ENCODE results near the gene KRT76.

DNA sequence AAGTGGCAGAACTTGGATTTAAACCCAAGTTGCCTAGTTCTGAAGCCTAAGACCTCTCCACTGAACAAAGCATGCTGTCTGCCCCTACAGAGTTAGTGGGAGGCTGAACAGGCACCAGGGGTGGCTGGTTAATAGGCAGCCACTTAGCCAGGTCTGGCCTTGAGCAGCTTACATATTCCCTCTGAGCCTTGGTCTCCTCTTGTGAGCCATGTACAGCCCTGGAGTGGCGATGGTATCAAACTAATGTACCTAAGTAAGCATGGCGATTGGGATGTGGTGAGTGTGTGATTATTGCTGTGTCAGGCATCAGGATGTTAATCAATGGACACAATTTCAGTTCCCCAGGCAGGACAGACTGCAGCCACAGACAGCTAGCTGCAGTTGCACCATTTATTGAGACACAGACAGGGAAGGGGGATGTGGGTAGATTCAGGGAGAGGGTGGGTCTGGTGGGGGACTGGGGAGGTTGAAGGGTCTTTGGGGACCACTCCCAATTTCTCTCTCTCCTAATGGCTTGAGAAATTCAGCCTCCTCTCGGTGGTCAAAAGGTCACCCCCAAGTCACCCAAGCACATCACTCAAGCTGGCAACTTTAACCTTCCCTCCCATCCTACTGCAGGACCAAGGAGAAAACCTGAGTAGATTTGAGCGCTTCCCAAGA lies 44.1 kb upstream of the KRT76 start:
- TF ChIP-seq EZH2phosphoT487 (IDR thresholded peaks at IDR 0.05; ENCODE audit: borderline replicate concordance, low read depth) (no peak), MXI1 (IDR thresholded peaks at IDR 0.05; ENCODE audit: low read depth, low read length) (no peak), TEAD4 (IDR thresholded peaks at IDR 0.05; ENCODE audit: borderline replicate concordance, insufficient read depth) (no peak), POLR2AphosphoS5 (IDR thresholded peaks at IDR 0.05; ENCODE audit: low read depth, low read length) (no peak), TAF1 (IDR thresholded peaks at IDR 0.05; ENCODE audit: borderline replicate concordance, low read depth, low read length) (no peak), EP300 (IDR thresholded peaks at IDR 0.05; ENCODE audit: borderline replicate concordance in 1 of 2, low read depth in 1 of 2, low read length in 1 of 2) (no peak), REST (IDR thresholded peaks at IDR 0.05; ENCODE audit: low read depth, low read length) (no peak), CHD2 (IDR thresholded peaks at IDR 0.05; ENCODE audit: low read length, partially characterized antibody) (no peak), SIN3A (IDR thresholded peaks at IDR 0.05; ENCODE audit: borderline replicate concordance, low read depth, low read length) (no peak), FOXJ3 (CRISPR knock-in tag; IDR thresholded peaks at IDR 0.05) (no peak)
- TF ChIP-seq, protein P1, sequence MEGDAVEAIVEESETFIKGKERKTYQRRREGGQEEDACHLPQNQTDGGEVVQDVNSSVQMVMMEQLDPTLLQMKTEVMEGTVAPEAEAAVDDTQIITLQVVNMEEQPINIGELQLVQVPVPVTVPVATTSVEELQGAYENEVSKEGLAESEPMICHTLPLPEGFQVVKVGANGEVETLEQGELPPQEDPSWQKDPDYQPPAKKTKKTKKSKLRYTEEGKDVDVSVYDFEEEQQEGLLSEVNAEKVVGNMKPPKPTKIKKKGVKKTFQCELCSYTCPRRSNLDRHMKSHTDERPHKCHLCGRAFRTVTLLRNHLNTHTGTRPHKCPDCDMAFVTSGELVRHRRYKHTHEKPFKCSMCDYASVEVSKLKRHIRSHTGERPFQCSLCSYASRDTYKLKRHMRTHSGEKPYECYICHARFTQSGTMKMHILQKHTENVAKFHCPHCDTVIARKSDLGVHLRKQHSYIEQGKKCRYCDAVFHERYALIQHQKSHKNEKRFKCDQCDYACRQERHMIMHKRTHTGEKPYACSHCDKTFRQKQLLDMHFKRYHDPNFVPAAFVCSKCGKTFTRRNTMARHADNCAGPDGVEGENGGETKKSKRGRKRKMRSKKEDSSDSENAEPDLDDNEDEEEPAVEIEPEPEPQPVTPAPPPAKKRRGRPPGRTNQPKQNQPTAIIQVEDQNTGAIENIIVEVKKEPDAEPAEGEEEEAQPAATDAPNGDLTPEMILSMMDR (IDR thresholded peaks at IDR 0.05) = no peak
- TF ChIP-seq, protein P2, sequence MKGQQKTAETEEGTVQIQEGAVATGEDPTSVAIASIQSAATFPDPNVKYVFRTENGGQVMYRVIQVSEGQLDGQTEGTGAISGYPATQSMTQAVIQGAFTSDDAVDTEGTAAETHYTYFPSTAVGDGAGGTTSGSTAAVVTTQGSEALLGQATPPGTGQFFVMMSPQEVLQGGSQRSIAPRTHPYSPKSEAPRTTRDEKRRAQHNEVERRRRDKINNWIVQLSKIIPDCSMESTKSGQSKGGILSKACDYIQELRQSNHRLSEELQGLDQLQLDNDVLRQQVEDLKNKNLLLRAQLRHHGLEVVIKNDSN (IDR thresholded peaks at IDR 0.05; ENCODE audit: borderline replicate concordance, low read depth) = no peak

All from SK-N-SH (cell line).